ENCODE data around the gene MCCC2. TPM values are rescaled to one million over a fixed set of nuclear protein-coding genes. Genes with fewer than 3 reads are reported as not detected.
"Not testable (repeated sequence)": the region's sequence is repeated elsewhere in the genome, so short reads cannot be mapped to it uniquely, and the experiment has no call there.

Gene MCCC2
- total RNA-seq, 6 donors from 2014 or later, result 23.5 to 43.9 (median 34.4) TPM

- no peaks in the 10 kb centered on the region for H3K27me3 ChIP-seq
- DNase-seq, result peak in 1 of 2 donors; percentile 25
- H3K4me1 ChIP-seq, result peaks cover 0 to 5% (median 0%) of the 10 kb centered on the region in 4 donors
- WGBS, 2 donors, result 73 to 79% methylated on average over 6 of the region's 6 CpGs
- peak overlapping the region in 1 of 4 donors; percentile 5 for H3K27ac ChIP-seq
- H3K36me3 ChIP-seq, result peaks cover 0 to 79% (median 47%) of the 10 kb centered on the region in 4 donors
- H3K9me3 ChIP-seq, result no peaks in the 10 kb centered on the region
- TF ChIP-seq POLR2AphosphoS5 (IDR thresholded peaks at IDR 0.05) (no peak), POLR2A (IDR thresholded peaks at IDR 0.05) (no peak), EP300 (IDR thresholded peaks at IDR 0.05) (no peak), CTCF (IDR thresholded peaks at IDR 0.05) (peak in 5 of 6 experiments; percentile 21 to 60 (median 38))
- H3K4me3 ChIP-seq, result no peak overlapping the region
- ATAC-seq (ENCODE audit: low FRiP score in 2 of 2), result peak; percentile 67 to 78
Measured at GRCh38 chr5:71601222-71602026, 14.3 kb downstream of the MCCC2 start.

GRCh38 chr5:71609916-71610315, 22.8 kb downstream of the MCCC2 start:
- H3K27ac ChIP-seq; H3K9me3 ChIP-seq; ATAC-seq (ENCODE audit: low FRiP score in 2 of 2); H3K4me1 ChIP-seq; H3K4me3 ChIP-seq; H3K27me3 ChIP-seq: not testable (repeated sequence)
- WGBS, 2 donors, result 88 to 98% methylated on average over 13 to 14 of the region's 16 CpGs
- peak in 1 of 2 donors; percentile 71 for DNase-seq
- peaks cover 0 to 20% (median 8%) of the 10 kb centered on the region in 4 donors for H3K36me3 ChIP-seq

- no peaks in the 10 kb centered on the region for H3K9me3 ChIP-seq
- H3K4me1 ChIP-seq, result no peaks in the 10 kb centered on the region
- DNase-seq (no peak), ATAC-seq (ENCODE audit: low FRiP score in 2 of 2) (no peak)
- H3K27ac ChIP-seq, result no peak overlapping the region
- TF ChIP-seq POLR2AphosphoS5 (IDR thresholded peaks at IDR 0.05) (no peak), POLR2A (IDR thresholded peaks at IDR 0.05) (no peak), EP300 (IDR thresholded peaks at IDR 0.05) (no peak), CTCF (IDR thresholded peaks at IDR 0.05) (no peak)
- H3K27me3 ChIP-seq, result no peaks in the 10 kb centered on the region
- H3K36me3 ChIP-seq, result peaks cover 0 to 27% (median 6%) of the 10 kb centered on the region in 4 donors
- H3K4me3 ChIP-seq, result no peak overlapping the region
- 83 to 96% methylated on average over 4 of the region's 4 CpGs for WGBS, 2 donors
Measured at GRCh38 chr5:71615809-71616208, 28.7 kb downstream of the MCCC2 start.

GRCh38 chr5:71620630-71621029, 33.5 kb downstream of the MCCC2 start:
- H3K27me3 ChIP-seq, result no peaks in the 10 kb centered on the region
- H3K4me1 ChIP-seq, result no peaks in the 10 kb centered on the region
- no peak for TF ChIP-seq POLR2AphosphoS5 (IDR thresholded peaks at IDR 0.05)
- no peak for TF ChIP-seq EP300 (IDR thresholded peaks at IDR 0.05)
- no peak for TF ChIP-seq POLR2A (IDR thresholded peaks at IDR 0.05)
- ATAC-seq (ENCODE audit: low FRiP score in 2 of 2), result no peak
- H3K9me3 ChIP-seq, result no peaks in the 10 kb centered on the region
- H3K4me3 ChIP-seq, result no peak overlapping the region
- no peak overlapping the region for H3K27ac ChIP-seq
- peaks cover 0 to 12% (median 5%) of the 10 kb centered on the region in 4 donors for H3K36me3 ChIP-seq
- no peak for DNase-seq
- 93 to 95% methylated on average over 2 of the region's 2 CpGs for WGBS, 2 donors

GRCh38 chr5:71621268-71621667, 34.1 kb downstream of the MCCC2 start:
- ATAC-seq (ENCODE audit: low FRiP score in 2 of 2) (no peak), DNase-seq (no peak)
- 96 to 97% methylated on average over 3 of the region's 3 CpGs for WGBS, 2 donors
- H3K4me1 ChIP-seq, result no peaks in the 10 kb centered on the region
- H3K36me3 ChIP-seq, result peaks cover 0 to 12% (median 5%) of the 10 kb centered on the region in 4 donors
- no peaks in the 10 kb centered on the region for H3K9me3 ChIP-seq
- H3K27ac ChIP-seq, result no peak overlapping the region
- TF ChIP-seq POLR2AphosphoS5 (IDR thresholded peaks at IDR 0.05) (no peak), CTCF (IDR thresholded peaks at IDR 0.05) (no peak), POLR2A (IDR thresholded peaks at IDR 0.05) (no peak), EP300 (IDR thresholded peaks at IDR 0.05) (no peak)
- no peaks in the 10 kb centered on the region for H3K27me3 ChIP-seq
- H3K4me3 ChIP-seq, result no peak overlapping the region
